ENCODE measurements around the gene APBA2. TPM values are rescaled to one million over a fixed set of nuclear protein-coding genes. Genes with fewer than 3 reads are reported as not detected.
"Not testable (repeated sequence)": the region's sequence is repeated elsewhere in the genome, so short reads cannot be mapped to it uniquely, and the experiment has no call there.

APBA2 gene
- polyA plus RNA-seq, 2 of the 4 experiments (the other 2 are of a cell fraction): 11.4 to 12.6 TPM

DNA sequence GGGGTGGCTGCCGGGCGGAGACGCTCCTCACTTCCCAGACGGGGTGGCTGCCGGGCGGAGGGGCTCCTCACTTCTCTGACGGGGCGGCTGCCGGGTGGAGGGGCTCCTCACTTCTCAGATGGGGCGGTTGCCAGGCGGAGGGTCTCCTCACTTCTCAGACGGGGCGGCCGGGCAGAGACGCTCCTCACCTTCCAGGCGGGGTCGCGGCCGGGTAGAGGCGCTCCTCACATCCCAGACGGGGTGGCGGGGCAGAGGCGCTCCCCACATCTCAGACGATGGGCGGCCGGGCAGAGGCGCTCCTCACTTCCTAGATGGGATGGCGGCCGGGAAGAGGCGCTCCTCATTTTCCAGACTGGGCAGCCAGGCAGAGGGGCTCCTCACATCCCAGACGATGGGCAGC lies 36.0 kb upstream of the APBA2 start:
- H3K4me1 ChIP-seq; H3K9me3 ChIP-seq; POLR2A ChIA-PET; CTCF ChIA-PET; H3K4me3 ChIP-seq; H3K4me2 ChIP-seq; FAIRE-seq; H3K27ac ChIP-seq; ATAC-seq; DNase-seq (ENCODE audit: low read depth in 1 of 2, low spot score in 1 of 2): not testable (repeated sequence)
- WGBS (ENCODE audit: missing lambda C conversion rate): 83% methylated on average over 1 of the region's 31 CpGs

DNA sequence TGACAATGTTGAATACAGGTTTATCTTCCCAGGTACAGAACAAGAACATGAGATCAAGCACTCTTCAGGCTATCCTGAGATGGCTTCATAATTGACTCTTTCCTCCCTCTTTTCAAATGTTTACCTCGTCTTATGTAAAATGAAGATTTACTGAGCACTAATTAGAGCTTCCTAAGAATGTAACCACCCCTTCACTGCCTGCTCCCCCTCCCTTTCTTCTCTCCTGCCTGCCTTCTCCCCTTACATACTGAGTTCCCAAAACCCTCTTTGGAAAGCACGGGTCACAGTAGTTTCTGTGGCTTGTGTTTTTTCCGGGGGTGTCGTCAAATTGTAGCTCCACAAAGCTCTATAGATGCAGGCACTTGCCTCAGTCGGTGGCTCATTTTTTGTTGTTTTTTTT lies 32.1 kb upstream of the APBA2 start:
- DNase-seq (ENCODE audit: low read depth in 1 of 2, low spot score in 1 of 2); H3K4me1 ChIP-seq; POLR2A ChIA-PET; H3K4me2 ChIP-seq; H3K27ac ChIP-seq; CTCF ChIA-PET; ATAC-seq; H3K9me3 ChIP-seq; H3K4me3 ChIP-seq: not testable (repeated sequence)
- 58% methylated on average over 5 of the region's 5 CpGs for WGBS (ENCODE audit: missing lambda C conversion rate)
- FAIRE-seq: peak; percentile 23

DNA sequence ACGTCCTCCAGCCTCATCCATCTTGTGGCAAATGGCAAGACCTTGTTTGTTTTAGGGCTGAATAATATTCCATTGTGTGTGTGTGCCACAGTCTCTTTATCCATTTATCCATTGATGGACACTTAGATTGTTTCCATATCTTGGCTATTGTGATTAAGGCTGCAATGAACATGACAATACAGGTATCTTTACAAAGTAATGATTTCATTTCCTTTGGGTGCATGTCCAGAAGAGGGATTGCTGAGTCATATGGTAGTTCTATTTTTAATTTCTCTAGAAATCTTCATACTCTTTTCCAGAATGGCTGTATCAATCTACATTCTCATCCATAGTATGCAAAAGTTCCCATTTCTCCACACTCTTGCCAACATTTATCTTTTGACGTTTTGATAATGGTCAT lies 31.2 kb upstream of the APBA2 start:
- WGBS (ENCODE audit: missing lambda C conversion rate): 54% methylated on average over 2 of the region's 2 CpGs
- CTCF ChIA-PET: not testable (repeated sequence)

DNA sequence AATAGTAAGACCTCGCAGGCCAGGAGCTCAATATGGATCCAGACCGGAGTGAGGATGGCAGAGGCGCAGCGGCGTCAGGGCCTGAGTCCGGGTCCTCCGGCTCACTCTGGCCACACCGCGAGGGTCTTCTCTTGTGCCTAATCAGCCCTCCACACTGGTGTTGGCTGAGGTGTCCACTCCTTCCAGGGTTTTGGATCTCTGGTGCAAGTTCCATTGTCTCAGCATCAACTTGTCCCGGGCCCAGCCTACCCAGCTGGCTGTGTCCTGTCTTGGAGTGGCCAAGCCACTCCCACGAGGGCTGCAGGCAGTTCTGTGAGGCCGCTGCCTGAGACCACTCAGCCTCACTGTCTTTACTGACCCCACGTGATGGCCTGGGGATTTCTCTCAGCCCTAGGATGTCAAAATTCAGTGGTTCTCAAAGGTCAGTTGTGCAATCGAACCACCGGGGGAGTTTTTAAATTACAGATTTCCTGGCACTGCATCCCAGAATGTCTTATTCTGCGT lies 24.7 kb upstream of the APBA2 start:
- no peaks in the 10 kb centered on the region for H3K9me3 ChIP-seq
- no peak overlapping the region for H3K4me3 ChIP-seq
- FAIRE-seq (no peak), ATAC-seq (no peak), DNase-seq (ENCODE audit: low read depth in 1 of 2, low spot score in 1 of 2) (no peak)
- POLR2A ChIA-PET: no interaction called here
- H3K4me1 ChIP-seq: no peaks in the 10 kb centered on the region
- H3K4me2 ChIP-seq: no peak overlapping the region
- CTCF ChIA-PET: interaction anchor here (1.0 kb wide), 1 partner anchor 10 kb away, joined by 3 read pairs; no protein-coding TSS in a partner anchor
- WGBS (ENCODE audit: missing lambda C conversion rate): 84% methylated on average over 16 of the region's 16 CpGs
- TF ChIP-seq MYC (IDR thresholded peaks at IDR 0.05; ENCODE audit: borderline replicate concordance, low read length) (no peak), JUNB (IDR thresholded peaks at IDR 0.05) (no peak), CEBPB (IDR thresholded peaks at IDR 0.05) (0 out of 4 replicates have a peak, but pooled peaks of 1 of the 2 experiments have one; percentile 14)
- H3K27ac ChIP-seq: no peak overlapping the region

More for the DNA sequence above, 31.2 kb upstream of the APBA2 start:
- peak; percentile 49 for FAIRE-seq
- ATAC-seq; POLR2A ChIA-PET; H3K4me1 ChIP-seq; H3K4me3 ChIP-seq; H3K4me2 ChIP-seq; H3K9me3 ChIP-seq; H3K27ac ChIP-seq; DNase-seq (ENCODE audit: low read depth in 1 of 2, low spot score in 1 of 2): not testable (repeated sequence)

DNA sequence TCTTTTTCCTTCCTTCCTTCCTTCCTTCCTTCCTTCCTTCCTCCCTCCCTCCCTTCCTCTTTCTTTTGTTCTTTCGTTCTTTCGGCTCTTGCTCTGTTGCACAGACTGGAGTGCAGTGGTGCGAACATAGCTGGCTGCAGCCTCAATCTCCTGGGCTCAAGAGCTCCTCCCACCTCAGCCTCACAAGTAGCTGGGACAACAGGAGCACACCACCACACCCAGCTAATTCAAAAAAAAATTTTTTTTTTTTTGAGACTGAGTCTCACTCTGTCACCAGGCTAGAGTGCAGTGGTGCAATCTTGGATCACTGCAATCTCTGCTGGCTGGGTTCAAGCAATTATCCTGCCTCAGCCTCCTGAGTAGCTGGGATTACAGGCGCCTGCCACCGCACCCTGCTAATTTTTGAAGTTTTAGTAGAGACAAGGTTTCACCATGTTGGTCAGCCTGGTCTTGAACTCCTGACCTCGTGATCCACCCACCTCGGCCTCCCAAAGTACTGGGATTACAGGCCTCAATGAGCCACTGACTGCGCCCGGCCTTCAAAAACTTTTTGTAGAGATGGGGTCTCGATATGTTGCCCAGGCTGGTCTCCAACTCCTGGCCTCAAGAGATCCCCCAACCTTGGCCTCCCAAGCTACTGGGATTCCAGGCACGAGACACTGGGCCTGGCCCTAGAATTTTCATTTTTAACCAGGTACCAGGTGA lies 24.0 kb upstream of the APBA2 start:
- 75% methylated on average over 11 of the region's 11 CpGs for WGBS (ENCODE audit: missing lambda C conversion rate)
- not testable (repeated sequence) for FAIRE-seq

DNA sequence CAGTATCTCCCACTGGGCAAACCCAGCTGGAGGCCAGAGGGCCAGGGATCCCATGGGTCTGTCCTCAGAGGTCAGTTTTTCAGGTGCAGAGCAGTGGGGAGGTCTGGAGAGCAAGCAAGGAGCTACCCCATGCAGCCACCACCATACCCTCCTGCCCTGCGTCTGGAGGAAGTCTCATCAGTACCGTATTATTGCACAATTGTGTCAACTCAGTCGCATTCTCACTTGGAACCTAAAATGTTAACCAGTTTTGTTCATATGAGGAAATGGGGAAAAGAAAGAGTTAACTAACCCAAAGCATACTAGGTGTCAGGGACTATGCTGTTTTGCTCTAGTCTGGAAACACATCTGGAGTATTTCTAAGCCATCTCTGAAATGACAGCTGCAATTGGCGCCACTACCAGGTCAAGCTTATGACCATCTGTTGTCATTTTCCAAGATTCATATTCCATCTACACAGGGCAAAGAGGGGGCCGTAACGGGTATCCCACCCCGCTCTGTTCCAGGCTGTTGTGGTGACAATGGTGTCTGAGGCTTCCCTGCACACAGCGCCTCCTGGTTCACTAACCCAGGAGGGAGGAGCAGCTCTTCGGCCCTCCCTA lies 16.9 kb upstream of the APBA2 start:
- ATAC-seq (no peak), FAIRE-seq (no peak), DNase-seq (ENCODE audit: low read depth in 1 of 2, low spot score in 1 of 2) (no peak)
- ChIA-PET POLR2A (no interaction called here), CTCF (no interaction called here)
- H3K4me3 ChIP-seq: no peak overlapping the region
- no peaks in the 10 kb centered on the region for H3K9me3 ChIP-seq
- WGBS (ENCODE audit: missing lambda C conversion rate): 78% methylated on average over 9 of the region's 9 CpGs
- H3K4me1 ChIP-seq: no peaks in the 10 kb centered on the region
- H3K4me2 ChIP-seq: no peak overlapping the region
- no peak overlapping the region for H3K27ac ChIP-seq
- TF ChIP-seq EHMT2 (IDR thresholded peaks at IDR 0.05; ENCODE audit: low read depth): no peak
- TF ChIP-seq, protein P1, sequence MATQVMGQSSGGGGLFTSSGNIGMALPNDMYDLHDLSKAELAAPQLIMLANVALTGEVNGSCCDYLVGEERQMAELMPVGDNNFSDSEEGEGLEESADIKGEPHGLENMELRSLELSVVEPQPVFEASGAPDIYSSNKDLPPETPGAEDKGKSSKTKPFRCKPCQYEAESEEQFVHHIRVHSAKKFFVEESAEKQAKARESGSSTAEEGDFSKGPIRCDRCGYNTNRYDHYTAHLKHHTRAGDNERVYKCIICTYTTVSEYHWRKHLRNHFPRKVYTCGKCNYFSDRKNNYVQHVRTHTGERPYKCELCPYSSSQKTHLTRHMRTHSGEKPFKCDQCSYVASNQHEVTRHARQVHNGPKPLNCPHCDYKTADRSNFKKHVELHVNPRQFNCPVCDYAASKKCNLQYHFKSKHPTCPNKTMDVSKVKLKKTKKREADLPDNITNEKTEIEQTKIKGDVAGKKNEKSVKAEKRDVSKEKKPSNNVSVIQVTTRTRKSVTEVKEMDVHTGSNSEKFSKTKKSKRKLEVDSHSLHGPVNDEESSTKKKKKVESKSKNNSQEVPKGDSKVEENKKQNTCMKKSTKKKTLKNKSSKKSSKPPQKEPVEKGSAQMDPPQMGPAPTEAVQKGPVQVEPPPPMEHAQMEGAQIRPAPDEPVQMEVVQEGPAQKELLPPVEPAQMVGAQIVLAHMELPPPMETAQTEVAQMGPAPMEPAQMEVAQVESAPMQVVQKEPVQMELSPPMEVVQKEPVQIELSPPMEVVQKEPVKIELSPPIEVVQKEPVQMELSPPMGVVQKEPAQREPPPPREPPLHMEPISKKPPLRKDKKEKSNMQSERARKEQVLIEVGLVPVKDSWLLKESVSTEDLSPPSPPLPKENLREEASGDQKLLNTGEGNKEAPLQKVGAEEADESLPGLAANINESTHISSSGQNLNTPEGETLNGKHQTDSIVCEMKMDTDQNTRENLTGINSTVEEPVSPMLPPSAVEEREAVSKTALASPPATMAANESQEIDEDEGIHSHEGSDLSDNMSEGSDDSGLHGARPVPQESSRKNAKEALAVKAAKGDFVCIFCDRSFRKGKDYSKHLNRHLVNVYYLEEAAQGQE (IDR thresholded peaks at IDR 0.05): no peak
- no peak for TF ChIP-seq POLR2AphosphoS2 (conservative IDR thresholded peaks at IDR 0.05; ENCODE audit: low read length)
- no peak for TF ChIP-seq CBX2 (IDR thresholded peaks at IDR 0.05; ENCODE audit: borderline replicate concordance, low read depth)
- no peak for TF ChIP-seq BHLHE40 (IDR thresholded peaks at IDR 0.05; ENCODE audit: low read depth, low read length)
- TF ChIP-seq NR3C1 (IDR thresholded peaks at IDR 0.05): no peak
- TF ChIP-seq, protein P2, sequence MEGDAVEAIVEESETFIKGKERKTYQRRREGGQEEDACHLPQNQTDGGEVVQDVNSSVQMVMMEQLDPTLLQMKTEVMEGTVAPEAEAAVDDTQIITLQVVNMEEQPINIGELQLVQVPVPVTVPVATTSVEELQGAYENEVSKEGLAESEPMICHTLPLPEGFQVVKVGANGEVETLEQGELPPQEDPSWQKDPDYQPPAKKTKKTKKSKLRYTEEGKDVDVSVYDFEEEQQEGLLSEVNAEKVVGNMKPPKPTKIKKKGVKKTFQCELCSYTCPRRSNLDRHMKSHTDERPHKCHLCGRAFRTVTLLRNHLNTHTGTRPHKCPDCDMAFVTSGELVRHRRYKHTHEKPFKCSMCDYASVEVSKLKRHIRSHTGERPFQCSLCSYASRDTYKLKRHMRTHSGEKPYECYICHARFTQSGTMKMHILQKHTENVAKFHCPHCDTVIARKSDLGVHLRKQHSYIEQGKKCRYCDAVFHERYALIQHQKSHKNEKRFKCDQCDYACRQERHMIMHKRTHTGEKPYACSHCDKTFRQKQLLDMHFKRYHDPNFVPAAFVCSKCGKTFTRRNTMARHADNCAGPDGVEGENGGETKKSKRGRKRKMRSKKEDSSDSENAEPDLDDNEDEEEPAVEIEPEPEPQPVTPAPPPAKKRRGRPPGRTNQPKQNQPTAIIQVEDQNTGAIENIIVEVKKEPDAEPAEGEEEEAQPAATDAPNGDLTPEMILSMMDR (IDR thresholded peaks at IDR 0.05): no peak
- no peak for TF ChIP-seq ESRRA (IDR thresholded peaks at IDR 0.05; ENCODE audit: borderline replicate concordance, low read length)
- no peak for TF ChIP-seq EHF (CRISPR knock-in tag; IDR thresholded peaks at IDR 0.05)
- TF ChIP-seq HEYL (CRISPR knock-in tag; IDR thresholded peaks at IDR 0.05): no peak
- TF ChIP-seq CHD4 (IDR thresholded peaks at IDR 0.05; ENCODE audit: borderline replicate concordance): no peak
- TF ChIP-seq PHF8 (IDR thresholded peaks at IDR 0.05; ENCODE audit: borderline replicate concordance, low read depth): no peak
- no peak for TF ChIP-seq JUN (IDR thresholded peaks at IDR 0.05)

More for the DNA sequence above, 24.0 kb upstream of the APBA2 start:
- H3K27ac ChIP-seq; H3K4me3 ChIP-seq; CTCF ChIA-PET; DNase-seq (ENCODE audit: low read depth in 1 of 2, low spot score in 1 of 2); H3K9me3 ChIP-seq; ATAC-seq; POLR2A ChIA-PET; H3K4me1 ChIP-seq; H3K4me2 ChIP-seq: not testable (repeated sequence)
